DOHH2 (cell line): ENCODE measurements around the gene ZNF93.

Source experiments
- H3F3A ChIP-seq: fragments of 200-600 bp; sonication (generic), shearing (Covaris generic); 2 replicates; pipeline ENCODE4 v1.6.0; 2016; ENCODE audit warnings: antibody characterized with exemption, mild to moderate bottlenecking; ENCODE audit not compliant: control insufficient read depth, insufficient read depth
- H3K27ac ChIP-seq: fragments of 200-600 bp; sonication (generic); 2 replicates; pipeline ENCODE4 v1.5.1; 2014; ENCODE audit warnings: low read depth, mild to moderate bottlenecking, low read length, moderate library complexity
- H3K27me3 ChIP-seq: fragments of 200-600 bp; sonication (generic); 2 replicates; pipeline ENCODE4 v1.6.1; 2014; ENCODE audit warnings: mild to moderate bottlenecking, low read length, mixed read lengths; ENCODE audit not compliant: control insufficient read depth
- H3K36me3 ChIP-seq: fragments of 200-600 bp; sonication (generic); 2 replicates; pipeline ENCODE4 v1.6.1; 2014; ENCODE audit warnings: mild to moderate bottlenecking, low read length, moderate library complexity, mixed read lengths; ENCODE audit not compliant: control insufficient read depth
- H3K4me1 ChIP-seq: fragments of 200-600 bp; sonication (generic); 2 replicates; pipeline ENCODE4 v1.6.1; 2014; ENCODE audit warnings: mild to moderate bottlenecking, low read length, mixed read lengths; ENCODE audit not compliant: control insufficient read depth
- H3K4me2 ChIP-seq: fragments of 200-600 bp; sonication (generic); 2 replicates; pipeline ENCODE4 v1.6.0; 2014; ENCODE audit warnings: mild to moderate bottlenecking, low read length, moderate library complexity
- H3K4me3 ChIP-seq: fragments of 200-600 bp; sonication (generic); 2 replicates; pipeline ENCODE4 v1.5.1; 2014; ENCODE audit warnings: mild to moderate bottlenecking, low read length, mixed read lengths
- H3K79me2 ChIP-seq: fragments of 200-600 bp; sonication (generic); 2 replicates; pipeline ENCODE4 v1.6.1; 2014; ENCODE audit warnings: mild to moderate bottlenecking, low read length, mixed read lengths; ENCODE audit not compliant: control insufficient read depth
- H3K9me2 ChIP-seq: fragments of 200-600 bp; sonication (generic); replicated peaks from 2 replicates; pipeline ENCODE4 v1.6.1; 2014; ENCODE audit warnings: mild to moderate bottlenecking, low read length, mixed read lengths; ENCODE audit not compliant: control insufficient read depth
- H3K9me3 ChIP-seq: fragments of 200-600 bp; sonication (generic); 2 replicates; pipeline ENCODE4 v1.6.1; 2014; ENCODE audit warnings: antibody characterized with exemption, low read length, mixed read lengths; ENCODE audit not compliant: control insufficient read depth, insufficient read depth
- H4K20me1 ChIP-seq: fragments of 200-600 bp; sonication (generic); 2 replicates; pipeline ENCODE4 v1.6.0; 2014; ENCODE audit warnings: low read depth, mild to moderate bottlenecking, antibody characterized with exemption, low read length, moderate library complexity; ENCODE audit not compliant: control insufficient read depth, insufficient read depth
- CTCF ChIP-seq: fragments of 200-600 bp; sonication (generic); IDR thresholded peaks from one replicate; pipeline ENCODE4 v1.5.1; 2014; ENCODE audit warnings: antibody characterized with exemption, mild to moderate bottlenecking, low read depth, low read length; ENCODE audit not compliant: poor library complexity, severe bottlenecking
- EZH2phosphoT487 ChIP-seq: fragments of 200-600 bp; sonication (generic); IDR thresholded peaks from 2 replicates; pipeline ENCODE4 v1.6.1; 2017; ENCODE audit warnings: borderline replicate concordance, mild to moderate bottlenecking, antibody characterized with exemption, low read length, moderate library complexity, mixed read lengths

ZNF93 gene

GRCh38 chr19:19966862-19967261, 66.1 kb downstream of the ZNF93 start:
- Histone ChIP-seq H3K27me3 (no peaks in the 10 kb centered on the region), H3K4me1 (no peaks in the 10 kb centered on the region), H4K20me1 (no peaks in the 10 kb centered on the region), H3F3A (no peaks in the 10 kb centered on the region), H3K9me2 (no peaks in the 10 kb centered on the region), H3K27ac (no peak overlapping the region), H3K4me3 (no peak overlapping the region), H3K79me2 (no peaks in the 10 kb centered on the region), H3K9me3 (peaks cover 18% of the 10 kb centered on the region; the same call in 1 of the 2 replicates), H3K4me2 (no peak overlapping the region), H3K36me3 (no peaks in the 10 kb centered on the region)
- TF ChIP-seq EZH2phosphoT487 (no peak), CTCF (no peak)
